ENCODE data around the gene ZXDC. TPM values are rescaled to one million over a fixed set of nuclear protein-coding genes. Genes with fewer than 3 reads are reported as not detected.

ZXDC gene
- total and polyA plus RNA-seq, 9 of the 15 experiments (the other 6 are each of a cell fraction or from before 2014, with no cell fraction given): 0.59 to 13.4 (median 7.3) TPM

DNA sequence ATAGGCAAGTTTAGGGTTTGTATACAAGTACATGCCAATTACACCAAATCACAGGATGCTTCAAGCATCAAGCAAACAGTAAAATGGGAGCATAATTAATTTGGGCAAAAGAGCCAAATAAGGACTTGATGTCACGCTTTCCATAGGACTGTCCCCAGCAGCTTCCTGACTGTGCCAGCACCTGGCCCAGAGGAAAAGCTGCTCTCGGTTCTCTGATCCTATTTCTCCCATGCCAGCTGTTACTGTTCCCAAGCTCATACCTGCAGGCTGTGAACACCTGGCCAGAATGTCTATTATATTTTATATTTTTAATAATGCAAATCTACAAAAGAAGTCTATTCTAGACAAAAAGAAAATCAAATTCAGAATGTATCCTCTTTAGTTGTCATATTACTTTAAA is 12.2 kb downstream of the ZXDC start (continued):
- TF ChIP-seq E2F3 (CRISPR knock-in tag; IDR thresholded peaks at IDR 0.05): no peak
- no peak for TF ChIP-seq ATF7 (IDR thresholded peaks at IDR 0.05)
- TF ChIP-seq LCOR (CRISPR knock-in tag; IDR thresholded peaks at IDR 0.05): no peak
- TF ChIP-seq RAD51 (IDR thresholded peaks at IDR 0.05; ENCODE audit: borderline replicate concordance, low read depth): no peak
- TF ChIP-seq, protein P1, sequence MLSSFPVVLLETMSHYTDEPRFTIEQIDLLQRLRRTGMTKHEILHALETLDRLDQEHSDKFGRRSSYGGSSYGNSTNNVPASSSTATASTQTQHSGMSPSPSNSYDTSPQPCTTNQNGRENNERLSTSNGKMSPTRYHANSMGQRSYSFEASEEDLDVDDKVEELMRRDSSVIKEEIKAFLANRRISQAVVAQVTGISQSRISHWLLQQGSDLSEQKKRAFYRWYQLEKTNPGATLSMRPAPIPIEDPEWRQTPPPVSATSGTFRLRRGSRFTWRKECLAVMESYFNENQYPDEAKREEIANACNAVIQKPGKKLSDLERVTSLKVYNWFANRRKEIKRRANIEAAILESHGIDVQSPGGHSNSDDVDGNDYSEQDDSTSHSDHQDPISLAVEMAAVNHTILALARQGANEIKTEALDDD (IDR thresholded peaks at IDR 0.05): no peak
- TF ChIP-seq CREBBP (IDR thresholded peaks at IDR 0.05; ENCODE audit: low read depth, low read length): no peak
- no peak for TF ChIP-seq RFX1 (IDR thresholded peaks at IDR 0.05)

DNA sequence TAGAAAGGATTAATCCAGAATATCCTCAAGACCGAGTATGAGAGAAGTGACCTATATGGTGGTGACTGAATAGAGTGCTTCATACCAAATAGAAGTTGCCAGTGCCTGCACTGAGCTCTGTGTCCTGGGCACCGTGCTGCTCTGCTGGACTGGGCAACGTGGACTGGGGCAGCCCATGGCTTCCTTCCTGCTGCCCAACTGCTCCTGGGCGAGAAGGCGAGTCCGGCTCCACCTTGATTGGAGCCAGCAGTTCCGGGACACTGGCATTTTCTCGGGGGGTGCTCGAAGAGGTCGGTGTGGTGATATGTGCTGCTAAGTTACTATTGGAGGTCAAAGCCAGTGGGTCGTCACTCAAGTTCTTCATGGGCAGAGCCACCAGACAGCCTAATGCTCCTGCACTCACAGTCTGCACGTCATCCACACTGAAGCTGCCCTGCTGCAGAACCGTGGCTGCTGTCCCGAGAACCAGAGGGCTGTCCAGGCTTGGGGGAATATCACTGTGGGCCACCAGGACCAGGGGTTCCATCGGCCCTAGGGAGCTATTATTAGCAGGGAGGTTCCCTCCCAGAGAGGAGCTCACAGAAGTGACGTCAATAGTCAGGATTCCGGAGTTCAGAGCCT is 14.1 kb downstream of the ZXDC start:
- BruUV-seq (replicated peaks): no TSS peak
- H3K27me3 ChIP-seq (ENCODE audit: control insufficient read depth in 2 of 2, insufficient read depth in 2 of 2, low read length in 2 of 2): no peaks in the 10 kb centered on the region
- H2AFZ ChIP-seq (ENCODE audit: low read depth, low read length): no peak overlapping the region
- H3K9me3 ChIP-seq (replicated peaks; ENCODE audit: control insufficient read depth, insufficient read depth, low read depth, low read length): no peaks in the 10 kb centered on the region
- no peak for ATAC-seq
- H3K79me2 ChIP-seq (ENCODE audit: control insufficient read depth, insufficient read depth, low read length): no peaks in the 10 kb centered on the region; the same call in 2 of the 3 replicates
- peaks cover 88% of the 10 kb centered on the region for H3K36me3 ChIP-seq (ENCODE audit: control insufficient read depth, insufficient read depth, low read length)
- no peak for TF ChIP-seq MIER1 (IDR thresholded peaks at IDR 0.05; ENCODE audit: low read depth)
- no peak for TF ChIP-seq LEF1 (IDR thresholded peaks at IDR 0.05)
- no peak for TF ChIP-seq MECOM (CRISPR knock-in tag; IDR thresholded peaks at IDR 0.05)
- no peak for TF ChIP-seq ELF4 (CRISPR knock-in tag; IDR thresholded peaks at IDR 0.05)
- no peak for TF ChIP-seq MAFK (IDR thresholded peaks at IDR 0.05; ENCODE audit: low read length)
- TF ChIP-seq ZC3H8 (IDR thresholded peaks at IDR 0.05): no peak
- TF ChIP-seq, protein P2, sequence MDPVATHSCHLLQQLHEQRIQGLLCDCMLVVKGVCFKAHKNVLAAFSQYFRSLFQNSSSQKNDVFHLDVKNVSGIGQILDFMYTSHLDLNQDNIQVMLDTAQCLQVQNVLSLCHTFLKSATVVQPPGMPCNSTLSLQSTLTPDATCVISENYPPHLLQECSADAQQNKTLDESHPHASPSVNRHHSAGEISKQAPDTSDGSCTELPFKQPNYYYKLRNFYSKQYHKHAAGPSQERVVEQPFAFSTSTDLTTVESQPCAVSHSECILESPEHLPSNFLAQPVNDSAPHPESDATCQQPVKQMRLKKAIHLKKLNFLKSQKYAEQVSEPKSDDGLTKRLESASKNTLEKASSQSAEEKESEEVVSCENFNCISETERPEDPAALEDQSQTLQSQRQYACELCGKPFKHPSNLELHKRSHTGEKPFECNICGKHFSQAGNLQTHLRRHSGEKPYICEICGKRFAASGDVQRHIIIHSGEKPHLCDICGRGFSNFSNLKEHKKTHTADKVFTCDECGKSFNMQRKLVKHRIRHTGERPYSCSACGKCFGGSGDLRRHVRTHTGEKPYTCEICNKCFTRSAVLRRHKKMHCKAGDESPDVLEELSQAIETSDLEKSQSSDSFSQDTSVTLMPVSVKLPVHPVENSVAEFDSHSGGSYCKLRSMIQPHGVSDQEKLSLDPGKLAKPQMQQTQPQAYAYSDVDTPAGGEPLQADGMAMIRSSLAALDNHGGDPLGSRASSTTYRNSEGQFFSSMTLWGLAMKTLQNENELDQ (CRISPR knock-in tag; IDR thresholded peaks at IDR 0.05; ENCODE audit: borderline replicate concordance): no peak
- intact Hi-C loops (cut with micrococcal nuclease) (no loop called here), in situ Hi-C loops (cut with MboI) (no loop called here)
- FAIRE-seq: no peak
- no peak overlapping the region for H3K9ac ChIP-seq (ENCODE audit: insufficient read depth in 1 of 2, low read depth in 2 of 2, low read length in 2 of 2)
- CTCF ChIA-PET (ENCODE audit: low intra/inter-chr PET ratio): no interaction called here
- no peaks in the 10 kb centered on the region for H4K20me1 ChIP-seq (replicated peaks; ENCODE audit: control insufficient read depth, insufficient read depth, low read length)
- 89% methylated on average over 12 of the region's 17 CpGs for WGBS (ENCODE audit: insufficient coverage, low coverage, missing lambda C conversion rate)
- H3K9me1 ChIP-seq (ENCODE audit: control insufficient read depth, insufficient read depth, low read length): no peaks in the 10 kb centered on the region
- H3K27ac ChIP-seq (ENCODE audit: extremely low read depth, low read depth, low read length): no peak overlapping the region
- no peaks in the 10 kb centered on the region for H3K4me1 ChIP-seq (replicated peaks in 1 of 2; ENCODE audit: control insufficient read depth in 2 of 2, insufficient read depth in 2 of 2, low read length in 2 of 2)
- no peak overlapping the region for H3K4me2 ChIP-seq (ENCODE audit: insufficient read depth, low read length)
- DNase-seq (ENCODE audit: extremely low read depth in 1 of 4, low spot score in 3 of 4): no peak
- POLR2A ChIA-PET: no interaction called here
- H3K4me3 ChIP-seq: no peak overlapping the region
